ENCODE measurements around the gene OLFM4.

- TF ChIP-seq CTCF (IDR thresholded peaks at IDR 0.05) (no peak), MAFK (IDR thresholded peaks at IDR 0.05; ENCODE audit: partially characterized antibody) (no peak), REST (IDR thresholded peaks at IDR 0.05) (no peak)
- TF ChIP-seq, protein P1, sequence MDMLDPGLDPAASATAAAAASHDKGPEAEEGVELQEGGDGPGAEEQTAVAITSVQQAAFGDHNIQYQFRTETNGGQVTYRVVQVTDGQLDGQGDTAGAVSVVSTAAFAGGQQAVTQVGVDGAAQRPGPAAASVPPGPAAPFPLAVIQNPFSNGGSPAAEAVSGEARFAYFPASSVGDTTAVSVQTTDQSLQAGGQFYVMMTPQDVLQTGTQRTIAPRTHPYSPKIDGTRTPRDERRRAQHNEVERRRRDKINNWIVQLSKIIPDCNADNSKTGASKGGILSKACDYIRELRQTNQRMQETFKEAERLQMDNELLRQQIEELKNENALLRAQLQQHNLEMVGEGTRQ (IDR thresholded peaks at IDR 0.05), result no peak
Observed at GRCh38 chr13:53043398-53043797, 14.8 kb downstream of the OLFM4 start.
